ENCODE results near the gene SHANK3. TPM values are rescaled to one million over a fixed set of nuclear protein-coding genes. Genes with fewer than 3 reads are reported as not detected.

The SHANK3 gene
- total and polyA plus RNA-seq, 2 donors (not counting 3 experiments of a cell fraction or from before 2014, with no cell fraction given), result 26.1 to 158 TPM

- no TSS peak for BruUV-seq (replicated peaks)
- peaks cover 95% of the 10 kb centered on the region for H3K79me2 ChIP-seq (ENCODE audit: control insufficient read depth, insufficient read depth, low read length)
- dilution Hi-C loops (cut with MboI; ENCODE audit: extremely low pct_ligation_motif_present, low sequenced_read_pairs) (no loop called here), intact Hi-C loops (cut with micrococcal nuclease) (no loop called here)
- H2AFZ ChIP-seq (ENCODE audit: low read depth, low read length), result no peak overlapping the region
- H3K4me2 ChIP-seq (ENCODE audit: insufficient read depth, low read length), result no peak overlapping the region
- FAIRE-seq, result no peak
- peaks cover 51 to 69% of the 10 kb centered on the region in 2 experiments for H3K36me3 ChIP-seq (ENCODE audit: control insufficient read depth in 2 of 2, extremely low read depth in 1 of 2, insufficient read depth in 2 of 2, low read length in 2 of 2)
- peaks cover 9% of the 10 kb centered on the region for H3K4me1 ChIP-seq (ENCODE audit: control insufficient read depth, extremely low read depth, insufficient read depth, low read length)
- H3K4me3 ChIP-seq (replicated peaks in 1 of 3; ENCODE audit: insufficient read depth in 1 of 3, low read depth in 1 of 3, low read length in 3 of 3), result no peak overlapping the region
- no peaks in the 10 kb centered on the region for H3K9me1 ChIP-seq (replicated peaks; ENCODE audit: control insufficient read depth, extremely low read depth, insufficient read depth, low read length)
- peaks cover 5% of the 10 kb centered on the region for H4K20me1 ChIP-seq (replicated peaks; ENCODE audit: control insufficient read depth, extremely low read depth, insufficient read depth, low read length)
- H3K9me3 ChIP-seq (replicated peaks; ENCODE audit: control insufficient read depth, insufficient read depth, low read length), result no peaks in the 10 kb centered on the region
- H3K27me3 ChIP-seq (ENCODE audit: control insufficient read depth in 2 of 2, insufficient read depth in 2 of 2, low read length in 2 of 2), result no peaks in the 10 kb centered on the region
- ChIA-PET POLR2A (no interaction called here), CTCF (interaction anchor here (1.5 kb wide), 1 partner anchor 69 kb away, joined by 3 read pairs; the partner anchor contains the start of gene ARSA)
- no peak for DNase-seq (ENCODE audit: low read depth, low spot score)
- no peak overlapping the region for H3K27ac ChIP-seq (ENCODE audit: insufficient read depth, low read depth, low read length)
- no peak overlapping the region for H3K9ac ChIP-seq (replicated peaks; ENCODE audit: extremely low read depth, insufficient read depth, low read length)
- no peak for TF ChIP-seq POLR2A (IDR thresholded peaks at IDR 0.05; ENCODE audit: low read depth, low read length)
- TF ChIP-seq, protein P1, sequence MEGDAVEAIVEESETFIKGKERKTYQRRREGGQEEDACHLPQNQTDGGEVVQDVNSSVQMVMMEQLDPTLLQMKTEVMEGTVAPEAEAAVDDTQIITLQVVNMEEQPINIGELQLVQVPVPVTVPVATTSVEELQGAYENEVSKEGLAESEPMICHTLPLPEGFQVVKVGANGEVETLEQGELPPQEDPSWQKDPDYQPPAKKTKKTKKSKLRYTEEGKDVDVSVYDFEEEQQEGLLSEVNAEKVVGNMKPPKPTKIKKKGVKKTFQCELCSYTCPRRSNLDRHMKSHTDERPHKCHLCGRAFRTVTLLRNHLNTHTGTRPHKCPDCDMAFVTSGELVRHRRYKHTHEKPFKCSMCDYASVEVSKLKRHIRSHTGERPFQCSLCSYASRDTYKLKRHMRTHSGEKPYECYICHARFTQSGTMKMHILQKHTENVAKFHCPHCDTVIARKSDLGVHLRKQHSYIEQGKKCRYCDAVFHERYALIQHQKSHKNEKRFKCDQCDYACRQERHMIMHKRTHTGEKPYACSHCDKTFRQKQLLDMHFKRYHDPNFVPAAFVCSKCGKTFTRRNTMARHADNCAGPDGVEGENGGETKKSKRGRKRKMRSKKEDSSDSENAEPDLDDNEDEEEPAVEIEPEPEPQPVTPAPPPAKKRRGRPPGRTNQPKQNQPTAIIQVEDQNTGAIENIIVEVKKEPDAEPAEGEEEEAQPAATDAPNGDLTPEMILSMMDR (IDR thresholded peaks at IDR 0.05; ENCODE audit: extremely low read depth in 1 of 2, insufficient read depth in 1 of 2, low read depth in 1 of 2, low read length in 2 of 2), result peak; percentile 23 to 28
- no peak for TF ChIP-seq MAX (IDR thresholded peaks at IDR 0.05; ENCODE audit: insufficient read depth, insufficient read length)
- TF ChIP-seq FOS (IDR thresholded peaks at IDR 0.05; ENCODE audit: borderline replicate concordance, insufficient read depth, low read length), result no peak
Observed at GRCh38 chr22:50696799-50697561, 24.4 kb downstream of the SHANK3 start.

Measured in endothelial cell of umbilical vein (primary cell).